Smooth muscle cell (in vitro differentiated cells): ENCODE measurements around the gene LENG8. TPM values are rescaled to one million over a fixed set of nuclear protein-coding genes. Genes with fewer than 3 reads are reported as not detected.

Experiments
- DNase-seq: peaks from one replicate; lab custom pipeline; 2025; ENCODE audit not compliant: unreplicated experiment; lab: John Stamatoyannopoulos, UW
- H2AFZ ChIP-seq: fragments of 200-600 bp; sonication (generic); 2 replicates; pipeline ENCODE4 v1.6.0; 2016; ENCODE audit warnings: antibody characterized with exemption, low read depth, mild to moderate bottlenecking
- H3F3A ChIP-seq: fragments of 200-600 bp; sonication (generic); 2 replicates; pipeline ENCODE4 v1.6.0; 2017; ENCODE audit warnings: antibody characterized with exemption, low read depth
- H3K27ac ChIP-seq: fragments of 200-600 bp; sonication (generic); 2 replicates; pipeline ENCODE4 v1.5.1; 2016; ENCODE audit warnings: low read depth, mild to moderate bottlenecking
- H3K27me3 ChIP-seq: fragments of 200-600 bp; sonication (generic); 2 replicates; pipeline ENCODE4 v1.6.1; 2016; ENCODE audit warnings: low read depth, mild to moderate bottlenecking
- H3K36me3 ChIP-seq: fragments of 200-600 bp; sonication (generic); 2 replicates; pipeline ENCODE4 v1.5.1; 2016; ENCODE audit warnings: low read depth
- H3K4me1 ChIP-seq: fragments of 200-600 bp; sonication (generic); 2 replicates; pipeline ENCODE4 v1.5.1; 2016; ENCODE audit warnings: low read depth
- H3K4me2 ChIP-seq: fragments of 200-600 bp; sonication (generic); 2 replicates; pipeline ENCODE4 v1.6.0; 2016; ENCODE audit warnings: mild to moderate bottlenecking
- H3K4me3 ChIP-seq: fragments of 200-600 bp; sonication (generic); 2 replicates; pipeline ENCODE4 v1.5.1; 2016; ENCODE audit warnings: mild to moderate bottlenecking
- H3K79me2 ChIP-seq: fragments of 200-600 bp; sonication (generic); 2 replicates; pipeline ENCODE4 v1.6.0; 2016; ENCODE audit warnings: low read depth, mild to moderate bottlenecking
- H3K9ac ChIP-seq: fragments of 200-600 bp; sonication (generic); 2 replicates; pipeline ENCODE4 v1.6.0; 2016; ENCODE audit warnings: low read depth
- H3K9me3 ChIP-seq: fragments of 200-600 bp; sonication (generic); replicated peaks from 2 replicates; pipeline ENCODE4 v1.5.1; 2016; ENCODE audit warnings: low read depth
- H4K20me1 ChIP-seq: fragments of 200-600 bp; sonication (generic); 2 replicates; pipeline ENCODE4 v1.6.0; 2016; ENCODE audit warnings: low read depth
- CTCF ChIP-seq: fragments of 200-600 bp; sonication (generic); IDR thresholded peaks from 2 replicates; pipeline ENCODE4 v1.5.1; 2017; ENCODE audit warnings: borderline replicate concordance, mild to moderate bottlenecking, antibody characterized with exemption; ENCODE audit not compliant: insufficient read depth, poor library complexity, severe bottlenecking
- WGBS: methylation state at CpG from one replicate; pipeline ENCODE4 v1.1.7; 2016; ENCODE audit warnings: low lambda C conversion rate; 5-methylcytosine and 5-hydroxymethylcytosine counted together
- polyA plus RNA-seq: library from polyadenylated mRNA; unstranded; fragments of >200 nt; fragmentation: Nextera tagmentation; extraction: Ambion mirVana; gene quantifications from 2 replicates; pipeline ENCODE4 v1.2.1, GENCODE V29; 2016
- total RNA-seq: library from RNA; depleted of rRNA; stranded (reverse); fragments of >200 nt; gene quantifications from 2 replicates; pipeline ENCODE4 v1.2.3, GENCODE V29; 2014

Gene LENG8
- total and polyA plus RNA-seq, 2 experiments from 2014 or later = 27.6 to 32.9 TPM

GRCh38 chr19:54434112-54434872 lies 14.7 kb upstream of the LENG8 start:
- no peak overlapping the region for H3K9ac ChIP-seq
- H3K4me2 ChIP-seq = no peak overlapping the region

GRCh38 chr19:54434873-54435214 lies 14.2 kb upstream of the LENG8 start:
- Histone ChIP-seq H2AFZ (no peak overlapping the region), H3K79me2 (no peaks in the 10 kb centered on the region), H3K9me3 (no peaks in the 10 kb centered on the region), H3K4me2 (no peak overlapping the region), H3K36me3 (no peaks in the 10 kb centered on the region), H4K20me1 (peaks cover 47% of the 10 kb centered on the region), H3K4me3 (no peak overlapping the region), H3K27me3 (no peaks in the 10 kb centered on the region), H3K9ac (no peak overlapping the region), H3F3A (no peaks in the 10 kb centered on the region), H3K27ac (no peak overlapping the region), H3K4me1 (peaks cover 18% of the 10 kb centered on the region)
- no peak for DNase-seq
- WGBS = 93% methylated on average over 11 of the region's 11 CpGs
- TF ChIP-seq CTCF = no peak

More at GRCh38 chr19:54434112-54434872, 14.7 kb upstream of the LENG8 start:
- Histone ChIP-seq H3K9me3 (no peaks in the 10 kb centered on the region), H3K27ac (no peak overlapping the region), H3K36me3 (no peaks in the 10 kb centered on the region), H3K79me2 (no peaks in the 10 kb centered on the region), H3K27me3 (no peaks in the 10 kb centered on the region), H2AFZ (no peak overlapping the region), H3K4me3 (no peak overlapping the region), H3K4me1 (peaks cover 22% of the 10 kb centered on the region), H4K20me1 (peaks cover 43% of the 10 kb centered on the region), H3F3A (no peaks in the 10 kb centered on the region)
- 91% methylated on average over 23 of the region's 23 CpGs for WGBS
- DNase-seq = no peak
- TF ChIP-seq CTCF = no peak

- TF ChIP-seq CTCF = no peak
- H3K4me2 ChIP-seq = no peak overlapping the region
- H3K27ac ChIP-seq = no peak overlapping the region
- peaks cover 10% of the 10 kb centered on the region for H3K4me1 ChIP-seq
- H3F3A ChIP-seq = no peaks in the 10 kb centered on the region
- no peaks in the 10 kb centered on the region for H3K79me2 ChIP-seq
- no peaks in the 10 kb centered on the region for H3K27me3 ChIP-seq
- no peak for DNase-seq
- H3K9ac ChIP-seq = no peak overlapping the region
- WGBS = 92% methylated on average over 8 of the region's 16 CpGs
- H3K36me3 ChIP-seq = no peaks in the 10 kb centered on the region
- H3K9me3 ChIP-seq = no peaks in the 10 kb centered on the region
- H4K20me1 ChIP-seq = peaks cover 53% of the 10 kb centered on the region
- H3K4me3 ChIP-seq = no peak overlapping the region
- no peak overlapping the region for H2AFZ ChIP-seq
Measured at GRCh38 chr19:54435551-54436016, 13.4 kb upstream of the LENG8 start.
